Ecto neural progenitor cell (in vitro differentiated cells): ENCODE data around the gene LIPC.

Source experiments
- DNase-seq: peaks from one replicate; pipeline ENCODE4 v3.0.0-alpha.2; 2018; ENCODE audit warnings: low spot score

LIPC gene

DNA sequence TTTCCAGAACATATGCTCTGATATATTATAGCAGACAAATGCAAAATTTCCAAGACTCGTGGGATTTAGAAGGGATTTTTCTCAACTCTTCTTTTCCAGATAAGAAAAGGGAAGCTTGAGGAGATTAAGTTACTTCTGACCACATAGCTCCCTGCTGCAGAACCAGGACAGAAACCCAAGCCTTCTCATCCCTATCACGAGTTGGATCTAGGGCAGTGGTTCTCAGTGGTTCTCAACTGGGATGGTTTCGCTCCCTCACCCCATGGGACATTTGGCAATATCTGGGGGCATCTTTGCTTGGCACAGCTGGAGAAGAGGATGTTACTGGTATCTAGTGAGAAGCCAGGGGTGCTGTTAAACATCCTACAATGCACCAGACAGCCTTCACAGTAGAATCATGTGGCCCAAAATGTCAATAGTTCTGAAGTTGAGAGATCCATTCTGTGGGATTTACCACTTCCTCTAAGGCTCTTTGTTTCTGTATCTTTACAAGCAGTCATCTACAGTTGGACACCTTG lies 64.2 kb downstream of the LIPC start:
- DNase-seq = no peak

- no peak for DNase-seq
Measured at GRCh38 chr15:58497046-58497785, 65.4 kb downstream of the LIPC start.

DNA sequence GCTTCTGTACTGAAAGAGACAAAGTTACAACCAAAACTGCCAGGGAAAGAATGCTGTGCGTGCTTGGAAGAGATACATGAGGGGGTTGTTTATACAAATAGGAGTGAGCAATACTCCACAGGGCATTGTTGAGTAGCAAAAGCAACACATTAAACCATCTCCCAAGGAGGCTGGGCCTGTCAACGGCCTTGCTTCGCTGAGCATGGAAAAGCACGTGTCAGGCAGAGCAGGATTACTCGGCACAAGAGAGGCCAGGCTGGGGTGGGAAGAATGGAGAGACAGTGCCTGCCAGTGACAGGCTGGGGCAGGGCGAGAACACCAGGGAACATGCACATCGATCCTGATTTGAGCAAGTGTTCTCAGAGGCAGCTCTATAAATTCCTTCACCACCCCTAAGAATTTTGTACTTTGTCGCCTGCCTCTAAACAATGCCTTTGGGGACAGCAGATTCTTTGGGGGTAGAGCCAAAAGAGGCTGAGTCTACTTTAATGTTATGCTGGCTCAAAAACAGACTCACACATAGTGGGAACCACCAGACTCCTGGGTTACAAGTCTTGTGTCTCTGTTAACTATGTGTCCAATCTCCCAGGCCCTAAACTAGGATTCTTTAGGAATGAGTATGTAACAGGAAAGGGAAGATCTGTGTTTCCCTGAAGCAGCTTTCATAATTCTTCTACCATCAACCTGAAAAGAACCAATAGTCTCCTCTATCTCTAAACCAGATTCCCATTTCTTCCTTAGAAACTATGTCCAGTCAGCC lies 67.2 kb downstream of the LIPC start:
- DNase-seq = no peak

DNA sequence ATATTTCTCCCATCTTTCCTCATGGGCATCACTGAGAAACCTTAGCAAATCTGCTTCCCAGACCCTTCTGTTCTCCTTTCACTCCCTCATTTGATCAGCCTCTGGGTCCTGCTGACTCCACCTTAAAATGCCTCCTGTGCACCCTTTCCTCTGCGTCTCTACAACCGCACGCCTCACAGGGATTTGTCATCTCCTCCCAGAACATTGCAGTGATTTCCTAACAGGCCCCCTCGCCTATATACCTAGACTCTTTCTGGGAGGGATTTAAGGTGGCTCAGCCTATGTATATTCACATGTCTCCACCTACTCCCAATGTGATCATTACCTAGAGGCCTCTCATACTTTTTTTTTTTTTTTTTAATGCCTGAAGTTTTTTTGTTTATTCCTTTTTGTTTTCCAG lies 69.2 kb downstream of the LIPC start:
- DNase-seq = no peak

DNA sequence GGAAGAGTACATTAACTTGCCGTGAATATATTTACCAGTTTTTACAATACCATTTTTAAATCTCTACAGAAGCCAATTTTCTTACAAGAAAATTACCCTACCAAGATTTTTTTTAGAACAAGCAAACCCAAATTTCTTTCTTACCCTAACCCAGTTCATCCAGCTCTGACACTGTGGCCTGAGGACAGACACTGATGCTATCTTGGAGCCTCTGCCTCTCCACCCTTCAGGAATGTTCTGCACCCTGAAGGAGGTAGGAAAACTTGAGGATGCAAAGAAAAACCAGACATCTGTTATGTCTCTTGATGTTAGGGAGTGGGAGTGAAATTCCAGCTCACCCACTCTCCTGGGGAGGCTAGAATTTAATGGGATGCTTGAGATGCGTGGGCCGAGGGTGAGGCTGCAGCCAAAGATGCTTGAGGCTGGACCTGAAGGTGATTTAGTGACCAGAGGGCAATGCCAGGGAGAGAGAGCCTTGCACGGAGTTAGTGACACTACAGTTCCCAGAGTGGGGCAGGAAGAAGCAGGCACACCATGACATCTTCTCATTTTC lies 69.9 kb downstream of the LIPC start:
- no peak for DNase-seq

GRCh38 chr15:58503139-58504027 lies 71.6 kb downstream of the LIPC start:
- DNase-seq = no peak

GRCh38 chr15:58504674-58505234 lies 73.0 kb downstream of the LIPC start:
- no peak for DNase-seq

GRCh38 chr15:58505581-58505980 lies 73.8 kb downstream of the LIPC start:
- DNase-seq = no peak

DNA sequence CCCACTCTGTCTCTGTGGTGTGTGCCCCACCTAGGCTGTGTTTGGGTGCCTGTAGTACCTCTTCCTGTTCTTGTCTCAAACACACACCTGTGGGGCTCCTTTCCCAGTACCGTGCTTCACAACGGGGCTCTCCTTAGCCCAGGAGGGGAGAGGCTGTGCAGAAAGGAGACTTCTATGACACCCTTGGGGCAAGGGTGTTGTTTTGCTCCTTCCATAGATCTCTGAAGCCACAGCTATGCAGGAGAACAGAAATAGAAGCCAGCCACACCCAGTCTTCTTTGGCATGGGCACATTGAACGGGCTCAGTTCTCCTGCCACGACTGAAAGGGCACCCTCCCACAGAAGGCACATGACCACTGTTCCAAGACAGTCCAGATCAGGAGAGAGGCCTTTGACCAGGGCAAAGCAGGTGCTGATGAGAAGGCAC lies 74.3 kb downstream of the LIPC start:
- no peak for DNase-seq

- DNase-seq = no peak
Measured at GRCh38 chr15:58506783-58507668, 75.2 kb downstream of the LIPC start.

DNA sequence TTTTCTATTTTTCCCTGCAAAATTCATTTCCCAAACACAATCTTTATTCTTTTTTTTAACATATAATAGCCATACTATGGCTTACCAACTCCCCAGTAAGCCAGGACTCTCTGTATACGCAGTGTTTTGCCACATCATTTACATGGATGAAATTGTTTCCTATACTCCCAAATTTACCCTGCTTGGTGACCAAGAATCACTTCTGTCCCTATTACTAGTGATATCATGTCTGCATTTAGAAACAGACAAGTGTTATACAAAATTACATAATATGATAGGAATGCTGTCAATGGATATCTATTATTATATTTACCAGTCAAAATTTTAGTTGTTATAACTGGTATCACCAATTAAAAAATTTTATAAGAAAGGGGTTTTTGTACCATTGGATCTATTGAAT lies 77.8 kb downstream of the LIPC start:
- no peak for DNase-seq

DNA sequence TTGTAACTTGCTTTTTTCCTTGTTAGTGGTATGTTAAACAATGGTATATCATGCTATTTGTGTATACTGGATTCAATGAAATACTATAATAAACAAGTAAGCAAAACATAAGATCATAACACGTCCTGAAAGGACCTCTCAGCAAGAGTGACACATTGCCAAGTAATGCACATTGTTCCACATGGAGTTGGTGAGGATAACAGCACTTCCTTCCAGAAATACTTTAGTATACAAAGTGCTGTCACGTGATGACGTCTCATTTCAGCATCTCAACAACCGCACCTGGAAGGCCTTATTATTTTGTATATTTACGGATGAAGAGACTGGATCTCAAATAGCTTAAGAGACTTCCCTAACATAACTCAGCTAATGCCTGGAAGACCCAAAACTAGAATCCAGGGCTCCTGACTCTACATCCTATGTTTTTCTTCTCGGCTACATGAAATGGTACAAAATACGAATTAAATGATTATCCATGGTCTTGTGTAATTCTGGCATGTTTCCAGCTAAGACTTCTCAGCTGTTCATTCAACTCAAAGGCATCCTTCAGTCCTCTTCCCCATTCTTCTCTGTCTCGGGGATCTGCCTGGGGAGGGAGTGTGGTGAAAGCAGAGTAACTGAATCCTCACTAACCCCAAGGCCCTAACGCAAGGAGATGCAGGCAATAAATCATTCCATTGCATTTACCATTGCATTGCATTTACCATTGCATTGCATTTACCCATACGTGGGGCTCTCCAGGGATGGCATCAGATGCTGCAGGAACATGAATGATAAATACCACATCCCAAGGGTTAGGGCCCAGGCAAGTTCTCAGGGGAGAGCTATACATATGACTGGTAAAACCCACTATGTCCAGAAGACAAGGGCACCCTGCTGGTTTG lies 79.2 kb downstream of the LIPC start:
- no peak for DNase-seq

GRCh38 chr15:58511599-58511987 lies 79.8 kb downstream of the LIPC start:
- DNase-seq = no peak

- DNase-seq = no peak
Measured at GRCh38 chr15:58512522-58512921, 80.7 kb downstream of the LIPC start.

DNA sequence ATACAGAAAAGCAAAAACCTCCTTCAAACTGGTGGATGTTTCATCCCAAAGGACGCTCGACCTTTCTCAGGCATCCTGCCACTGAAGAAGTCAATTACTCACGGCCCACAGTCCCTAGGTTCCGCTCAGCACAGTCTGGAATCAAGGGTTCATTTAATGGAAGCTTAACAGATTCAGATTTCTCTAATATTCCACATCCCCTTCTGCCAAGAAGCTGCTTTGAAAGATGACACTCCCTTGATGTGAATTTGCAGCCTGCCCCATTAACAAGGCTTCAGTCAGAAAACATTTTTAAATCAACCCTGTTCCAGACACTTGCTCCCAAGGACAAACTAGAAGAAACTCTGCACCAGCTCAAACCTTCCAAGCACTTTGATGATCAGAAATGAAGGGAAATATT lies 81.2 kb downstream of the LIPC start:
- no peak for DNase-seq

GRCh38 chr15:58513726-58514336 lies 82.0 kb downstream of the LIPC start:
- DNase-seq = no peak

- no peak for DNase-seq
Measured at GRCh38 chr15:58515807-58516206, 84.0 kb downstream of the LIPC start.

DNA sequence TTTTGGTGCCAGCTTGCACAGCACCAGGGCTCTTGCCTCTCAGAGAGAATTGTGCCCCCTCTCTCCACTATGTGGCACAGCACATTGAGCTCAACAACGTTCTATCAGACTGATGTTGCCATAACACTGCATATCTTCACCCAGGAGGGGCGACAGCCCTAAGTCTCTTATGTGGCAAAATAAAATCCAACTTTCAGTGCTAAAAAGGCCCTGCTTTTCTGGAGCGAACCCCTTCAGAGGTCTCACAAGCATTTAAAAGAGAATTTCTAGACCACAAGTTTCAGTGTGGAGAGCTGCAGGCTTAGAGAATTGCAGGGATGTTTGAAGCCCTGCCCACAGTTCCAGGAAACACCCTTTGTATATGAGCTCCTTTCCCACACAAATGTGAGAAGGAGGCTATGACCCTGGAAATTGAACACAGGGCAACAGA lies 85.5 kb downstream of the LIPC start:
- no peak for DNase-seq
